SH-SY5Y (cell line): ENCODE results near the gene GSDME.

Source experiments
- GATA2 ChIP-seq: IDR thresholded peaks from 2 replicates; pipeline ENCODE4 v1.6.1; 2011; ENCODE audit warnings: mild to moderate bottlenecking, low read depth, low read length
- GATA3 ChIP-seq: IDR thresholded peaks from 2 replicates; pipeline ENCODE4 v1.6.1; 2011; ENCODE audit warnings: low read depth, mild to moderate bottlenecking, low read length, moderate library complexity

- TF ChIP-seq GATA2 (no peak), GATA3 (no peak)
These were observed 13.8 kb downstream of the GSDME start for GRCh38 chr7:24743471-24743870.
